Chondrocyte (in vitro differentiated cells): Measurements from ENCODE around the gene EPB41L4A. TPM values are rescaled to one million over a fixed set of nuclear protein-coding genes. Genes with fewer than 3 reads are reported as not detected.

Source experiments
- DNase-seq: peaks from one replicate; pipeline ENCODE4 v3.0.0; 2021; ENCODE audit warnings: mixed read lengths, low spot score
- H3K27ac Mint-ChIP-seq: one replicate; pipeline ENCODE4 v1.8.0; 2021; ENCODE audit warnings: mild to moderate bottlenecking, moderate library complexity, mixed read lengths; ENCODE audit not compliant: unreplicated experiment
- H3K27me3 Mint-ChIP-seq: 2 replicates; pipeline ENCODE4 v1.8.0; 2021; ENCODE audit warnings: low read depth, mixed read lengths
- H3K36me3 Mint-ChIP-seq: 2 replicates; pipeline ENCODE4 v1.8.0; 2021; ENCODE audit warnings: low read depth, mixed read lengths
- H3K4me1 Mint-ChIP-seq: 2 replicates; pipeline ENCODE4 v1.8.0; 2021; ENCODE audit warnings: low read depth, mild to moderate bottlenecking, mixed read lengths
- H3K4me3 Mint-ChIP-seq: one replicate; pipeline ENCODE4 v1.8.0; 2021; ENCODE audit warnings: mild to moderate bottlenecking, moderate library complexity, mixed read lengths; ENCODE audit not compliant: unreplicated experiment
- H3K9me3 Mint-ChIP-seq: 2 replicates; pipeline ENCODE4 v1.8.0; 2021; ENCODE audit warnings: low read depth, mixed read lengths
- total RNA-seq: library from RNA; stranded (reverse); gene quantifications from 3 replicates; pipeline ENCODE4 v1.2.1, GENCODE V29; 2021
- TF ChIP-seq, protein P1 (sequence below): fragments of 200-600 bp; sonication (generic); IDR thresholded peaks from 2 replicates; pipeline ENCODE4 v1.5.0; 2021; ENCODE audit warnings: antibody characterized with exemption, mild to moderate bottlenecking, moderate library complexity

EPB41L4A gene
- total RNA-seq, 1 donor from 2014 or later, result 3.9 TPM

DNA sequence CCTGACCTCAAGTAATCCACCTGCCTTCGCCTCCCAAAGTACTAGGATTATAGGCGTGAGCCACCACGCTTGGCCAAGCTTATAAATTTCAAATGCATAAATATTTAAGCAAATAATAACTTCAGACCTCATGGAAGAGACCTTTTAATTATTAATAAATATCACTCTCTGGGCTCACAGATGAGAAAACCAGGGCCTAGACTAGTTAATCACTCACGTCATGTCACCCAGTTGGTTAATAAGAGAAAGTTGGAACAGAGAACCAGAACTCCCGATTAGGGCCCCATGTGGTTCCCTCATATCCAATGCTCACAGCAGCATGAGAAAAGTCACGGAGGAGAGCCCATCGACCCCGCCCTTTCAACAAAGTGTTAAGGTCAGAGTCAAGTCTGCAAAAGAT lies 79.3 kb downstream of the EPB41L4A start:
- no peaks in the 10 kb centered on the region for H3K27me3 Mint-ChIP-seq
- no peaks in the 10 kb centered on the region for H3K4me1 Mint-ChIP-seq
- H3K36me3 Mint-ChIP-seq, result no peaks in the 10 kb centered on the region
- H3K9me3 Mint-ChIP-seq, result no peaks in the 10 kb centered on the region
- H3K27ac Mint-ChIP-seq, result no peak overlapping the region
- TF ChIP-seq, protein P1, sequence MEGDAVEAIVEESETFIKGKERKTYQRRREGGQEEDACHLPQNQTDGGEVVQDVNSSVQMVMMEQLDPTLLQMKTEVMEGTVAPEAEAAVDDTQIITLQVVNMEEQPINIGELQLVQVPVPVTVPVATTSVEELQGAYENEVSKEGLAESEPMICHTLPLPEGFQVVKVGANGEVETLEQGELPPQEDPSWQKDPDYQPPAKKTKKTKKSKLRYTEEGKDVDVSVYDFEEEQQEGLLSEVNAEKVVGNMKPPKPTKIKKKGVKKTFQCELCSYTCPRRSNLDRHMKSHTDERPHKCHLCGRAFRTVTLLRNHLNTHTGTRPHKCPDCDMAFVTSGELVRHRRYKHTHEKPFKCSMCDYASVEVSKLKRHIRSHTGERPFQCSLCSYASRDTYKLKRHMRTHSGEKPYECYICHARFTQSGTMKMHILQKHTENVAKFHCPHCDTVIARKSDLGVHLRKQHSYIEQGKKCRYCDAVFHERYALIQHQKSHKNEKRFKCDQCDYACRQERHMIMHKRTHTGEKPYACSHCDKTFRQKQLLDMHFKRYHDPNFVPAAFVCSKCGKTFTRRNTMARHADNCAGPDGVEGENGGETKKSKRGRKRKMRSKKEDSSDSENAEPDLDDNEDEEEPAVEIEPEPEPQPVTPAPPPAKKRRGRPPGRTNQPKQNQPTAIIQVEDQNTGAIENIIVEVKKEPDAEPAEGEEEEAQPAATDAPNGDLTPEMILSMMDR, result no peak
- DNase-seq, result no peak
- no peak overlapping the region for H3K4me3 Mint-ChIP-seq

DNA sequence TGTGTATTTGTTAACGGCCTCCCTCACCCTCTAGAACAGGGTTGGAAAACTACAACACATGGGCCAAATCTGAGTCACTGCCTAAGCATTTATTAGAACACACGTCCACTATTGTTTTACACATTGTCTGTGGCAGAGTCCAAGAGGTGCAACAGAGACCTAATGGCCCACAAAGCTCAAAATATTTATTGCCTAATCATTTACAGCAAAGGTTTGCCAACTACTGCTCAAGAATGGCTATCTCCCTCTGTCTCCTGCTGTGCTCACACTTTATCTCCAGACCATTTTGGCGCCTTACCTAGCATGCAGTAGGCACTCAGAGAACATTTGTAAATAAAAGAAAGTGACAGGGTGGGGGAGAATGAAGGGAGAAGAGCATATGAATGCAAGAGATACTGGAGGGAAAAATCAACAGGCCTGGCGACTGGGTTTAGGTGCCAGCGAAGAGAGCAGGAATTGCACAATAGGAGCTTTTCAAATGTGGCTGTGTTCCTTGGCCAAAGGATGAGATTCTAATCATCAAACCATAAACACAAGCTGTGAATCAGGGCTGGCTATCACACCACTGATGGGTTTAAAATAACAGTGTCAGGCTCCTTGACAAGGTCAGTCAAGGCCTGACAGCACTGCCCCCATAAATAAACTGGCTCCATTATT lies 80.3 kb downstream of the EPB41L4A start:
- no peak overlapping the region for H3K27ac Mint-ChIP-seq
- no peak for DNase-seq
- TF ChIP-seq, protein P1, result no peak
- H3K27me3 Mint-ChIP-seq, result no peaks in the 10 kb centered on the region
- no peaks in the 10 kb centered on the region for H3K9me3 Mint-ChIP-seq
- H3K4me1 Mint-ChIP-seq, result no peaks in the 10 kb centered on the region
- H3K36me3 Mint-ChIP-seq, result no peaks in the 10 kb centered on the region
- no peak overlapping the region for H3K4me3 Mint-ChIP-seq

DNA sequence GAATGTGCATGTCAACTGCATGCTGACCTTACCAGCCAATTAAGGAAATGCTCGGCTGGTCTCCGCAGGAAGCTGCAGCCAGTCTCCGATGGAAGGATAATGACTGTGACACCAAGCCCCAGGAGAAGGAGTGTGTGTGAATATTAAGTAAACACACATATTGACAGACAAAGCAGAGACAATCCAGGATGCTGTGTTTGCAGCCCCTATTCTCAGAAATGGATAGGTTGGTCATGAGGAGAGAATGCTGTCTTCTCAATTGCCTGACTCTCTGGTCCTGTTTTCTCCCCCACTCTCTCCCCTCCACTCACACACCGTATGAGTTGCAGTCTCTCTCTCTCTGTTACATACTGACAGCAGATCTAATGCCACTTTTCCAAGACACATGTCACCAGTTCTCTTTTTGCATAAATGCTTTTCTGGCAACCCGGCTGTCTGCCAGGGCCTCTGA lies 85.7 kb downstream of the EPB41L4A start:
- H3K4me3 Mint-ChIP-seq, result peak overlapping the region; percentile 35
- H3K27ac Mint-ChIP-seq, result no peak overlapping the region
- H3K36me3 Mint-ChIP-seq, result no peaks in the 10 kb centered on the region
- DNase-seq, result no peak
- H3K4me1 Mint-ChIP-seq, result peaks cover 10% of the 10 kb centered on the region
- H3K27me3 Mint-ChIP-seq, result no peaks in the 10 kb centered on the region
- TF ChIP-seq, protein P1, result no peak
- H3K9me3 Mint-ChIP-seq, result no peaks in the 10 kb centered on the region

DNA sequence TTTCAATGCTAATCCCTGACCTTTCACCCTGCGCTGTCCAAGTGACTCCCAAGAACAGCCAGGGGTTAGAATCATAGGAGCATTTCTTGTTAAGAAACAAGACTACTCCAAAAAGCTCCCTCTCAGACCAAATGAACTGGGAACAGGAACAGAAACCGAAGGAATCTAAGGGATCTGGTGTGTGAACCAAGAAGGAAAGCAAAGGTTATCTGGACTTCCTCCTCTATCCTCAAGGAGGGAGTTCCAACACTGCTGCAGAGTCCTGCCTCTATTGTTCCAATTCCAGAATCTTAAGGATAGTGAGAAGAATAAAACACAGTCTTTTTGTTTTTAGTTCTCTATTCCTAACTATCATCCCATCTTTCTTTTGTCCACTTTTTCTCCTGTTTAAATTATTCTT lies 87.2 kb downstream of the EPB41L4A start:
- Mint-ChIP-seq H3K4me1 (peaks cover 10% of the 10 kb centered on the region), H3K9me3 (no peaks in the 10 kb centered on the region), H3K4me3 (no peak overlapping the region), H3K27ac (no peak overlapping the region), H3K27me3 (no peaks in the 10 kb centered on the region), H3K36me3 (no peaks in the 10 kb centered on the region)
- TF ChIP-seq, protein P1, result no peak
- DNase-seq, result no peak

DNA sequence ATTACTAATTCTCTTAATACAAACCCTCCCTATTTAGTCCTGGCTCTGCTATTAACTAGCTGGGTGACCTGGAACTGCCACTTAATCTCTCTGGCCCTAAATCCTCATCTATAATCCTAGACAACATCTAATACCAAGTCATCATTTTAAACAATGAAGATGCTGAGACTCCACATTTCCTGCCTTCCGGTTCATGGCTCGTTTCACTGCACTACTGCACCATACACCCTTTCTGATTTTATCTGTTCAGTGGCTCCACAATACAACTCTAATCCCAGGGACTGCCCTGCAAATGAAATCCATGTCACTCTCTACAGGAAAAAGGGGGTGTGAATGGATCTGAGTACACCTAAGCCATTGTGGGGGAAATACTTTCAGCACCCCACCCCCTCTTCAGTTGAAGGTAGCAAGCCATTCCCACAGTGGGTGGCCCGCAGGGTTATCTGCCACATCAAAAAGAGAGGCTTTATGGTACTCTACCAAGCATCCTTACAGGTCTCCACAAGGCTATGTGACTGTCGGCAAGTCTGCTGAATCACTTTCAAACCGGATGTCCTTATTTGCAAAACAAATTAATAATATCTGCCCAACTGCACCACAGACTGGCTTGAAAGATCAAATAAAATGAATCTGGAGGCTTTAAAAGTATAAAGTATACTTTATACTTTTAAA lies 89.5 kb downstream of the EPB41L4A start:
- H3K36me3 Mint-ChIP-seq, result no peaks in the 10 kb centered on the region
- no peaks in the 10 kb centered on the region for H3K9me3 Mint-ChIP-seq
- no peak overlapping the region for H3K4me3 Mint-ChIP-seq
- no peaks in the 10 kb centered on the region for H3K27me3 Mint-ChIP-seq
- no peak overlapping the region for H3K27ac Mint-ChIP-seq
- no peak for DNase-seq
- H3K4me1 Mint-ChIP-seq, result peaks cover 10% of the 10 kb centered on the region
- TF ChIP-seq, protein P1, result no peak
